GM23248 (cell line): ENCODE data around the gene THY1.

Experiments used
- EZH2 ChIP-seq: fragments of 200-600 bp; sonication (generic); IDR thresholded peaks from 2 replicates; pipeline ENCODE4 v1.6.1; 2018; ENCODE audit warnings: antibody characterized with exemption, mild to moderate bottlenecking; ENCODE audit not compliant: insufficient read depth, poor library complexity, severe bottlenecking
- EZH2phosphoT487 ChIP-seq: fragments of 200-600 bp; sonication (generic); IDR thresholded peaks from 2 replicates; pipeline ENCODE4 v1.6.1; 2018; ENCODE audit warnings: antibody characterized with exemption, moderate library complexity, mild to moderate bottlenecking, low read depth; ENCODE audit not compliant: insufficient read depth

GRCh38 chr11:119453881-119454280 is 30.9 kb upstream of the THY1 start:
- TF ChIP-seq EZH2phosphoT487 = no peak
- no peak for TF ChIP-seq EZH2
